HEK293 (cell line): ENCODE results near the gene RPS26.

Experiments used
- CTCF ChIP-seq: fragments of 450-650 bp; formaldehyde crosslinking; IDR thresholded peaks from 2 replicates; pipeline ENCODE4 v1.5.1; 2016; ENCODE audit warnings: missing biosample characterization, missing genetic modification characterization
- SALL2 ChIP-seq: fragments of 450-650 bp; formaldehyde crosslinking; IDR thresholded peaks from 2 replicates; pipeline ENCODE4 v1.5.0; 2017; ENCODE audit warnings: missing biosample characterization, mild to moderate bottlenecking, missing genetic modification characterization, borderline replicate concordance
- TCF7L2 ChIP-seq: IDR thresholded peaks from 2 replicates; pipeline ENCODE4 v1.6.1; 2011; ENCODE audit warnings: low read depth, mild to moderate bottlenecking, inconsistent platforms, low read length, moderate library complexity, borderline replicate concordance
- YY1 ChIP-seq: fragments of 450-650 bp; formaldehyde crosslinking; IDR thresholded peaks from 2 replicates; pipeline ENCODE4 v1.5.1; 2018; ENCODE audit warnings: missing biosample characterization, missing genetic modification characterization
- ZNF138 ChIP-seq: fragments of 450-650 bp; formaldehyde crosslinking; IDR thresholded peaks from 2 replicates; pipeline ENCODE4 v1.5.1; 2016; ENCODE audit warnings: missing biosample characterization, missing genetic modification characterization, borderline replicate concordance
- ZNF26 ChIP-seq: fragments of 450-650 bp; formaldehyde crosslinking; IDR thresholded peaks from 2 replicates; pipeline ENCODE4 v1.5.1; 2016; ENCODE audit warnings: missing biosample characterization, missing genetic modification characterization
- ZNF433 ChIP-seq: fragments of 450-650 bp; formaldehyde crosslinking; IDR thresholded peaks from 2 replicates; pipeline ENCODE4 v1.5.1; 2016; ENCODE audit warnings: missing biosample characterization, missing genetic modification characterization, low read depth
- ZNF521 ChIP-seq: fragments of 450-650 bp; formaldehyde crosslinking; IDR thresholded peaks from 2 replicates; pipeline ENCODE4 v1.5.1; 2017; ENCODE audit warnings: missing biosample characterization, mild to moderate bottlenecking, missing genetic modification characterization
- ZNF677 ChIP-seq: fragments of 450-650 bp; IDR thresholded peaks from 2 replicates; pipeline ENCODE4 v1.5.0; 2018; ENCODE audit warnings: missing biosample characterization, mild to moderate bottlenecking, missing genetic modification characterization, moderate library complexity

- TF ChIP-seq YY1 (no peak), ZNF433 (tag by site-specific recombination) (no peak), CTCF (tag by site-specific recombination) (peak; percentile 93), ZNF677 (no peak), ZNF26 (tag by site-specific recombination) (no peak), SALL2 (tag by site-specific recombination) (no peak), ZNF138 (no peak), TCF7L2 (no peak), ZNF521 (tag by site-specific recombination) (no peak)
These were observed 38.2 kb downstream of the RPS26 start, which contains the start of gene ERBB3 for GRCh38 chr12:56079723-56080555.
